Activated CD4-positive, CD25-positive, alpha-beta regulatory T cell (primary cell): ENCODE measurements around the gene PACS2.
"Not testable (repeated sequence)": the region's sequence is repeated elsewhere in the genome, so short reads cannot be mapped to it uniquely, and the experiment has no call there.

Experiments used
- DNase-seq, 4 experiments: peaks; one replicate each; lab custom pipeline; 2025; lab: John Stamatoyannopoulos, UW

The PACS2 gene

DNA sequence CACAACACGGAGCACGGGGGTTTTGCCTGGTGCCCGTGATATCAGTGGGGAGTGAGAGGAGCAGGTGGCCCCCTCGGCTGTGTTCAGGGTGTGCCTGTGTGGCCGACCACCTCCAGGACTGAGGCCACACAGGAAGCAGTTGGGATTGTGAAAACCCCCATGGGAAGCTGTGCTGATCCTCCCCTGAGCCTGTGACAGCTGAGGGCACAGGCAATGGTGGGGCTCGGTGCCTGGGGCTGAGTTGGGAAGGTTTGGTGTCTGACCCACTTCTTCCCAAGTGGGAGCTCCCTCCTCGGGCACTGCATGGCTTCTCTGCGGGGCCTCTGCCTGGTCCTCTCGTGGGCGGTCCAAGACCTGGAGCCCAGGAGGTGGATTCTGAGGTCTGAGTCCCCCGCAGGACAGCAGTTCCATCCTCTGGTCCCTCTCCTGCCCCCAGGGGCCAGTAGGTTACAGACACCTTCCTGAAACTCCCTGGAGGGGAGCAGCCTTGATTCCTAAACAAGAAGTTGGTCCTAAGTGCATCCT is 17.9 kb downstream of the PACS2 start:
- DNase-seq, result no peak

- no peak for DNase-seq
Measured at GRCh38 chr14:105333020-105333490, 18.5 kb downstream of the PACS2 start.

DNA sequence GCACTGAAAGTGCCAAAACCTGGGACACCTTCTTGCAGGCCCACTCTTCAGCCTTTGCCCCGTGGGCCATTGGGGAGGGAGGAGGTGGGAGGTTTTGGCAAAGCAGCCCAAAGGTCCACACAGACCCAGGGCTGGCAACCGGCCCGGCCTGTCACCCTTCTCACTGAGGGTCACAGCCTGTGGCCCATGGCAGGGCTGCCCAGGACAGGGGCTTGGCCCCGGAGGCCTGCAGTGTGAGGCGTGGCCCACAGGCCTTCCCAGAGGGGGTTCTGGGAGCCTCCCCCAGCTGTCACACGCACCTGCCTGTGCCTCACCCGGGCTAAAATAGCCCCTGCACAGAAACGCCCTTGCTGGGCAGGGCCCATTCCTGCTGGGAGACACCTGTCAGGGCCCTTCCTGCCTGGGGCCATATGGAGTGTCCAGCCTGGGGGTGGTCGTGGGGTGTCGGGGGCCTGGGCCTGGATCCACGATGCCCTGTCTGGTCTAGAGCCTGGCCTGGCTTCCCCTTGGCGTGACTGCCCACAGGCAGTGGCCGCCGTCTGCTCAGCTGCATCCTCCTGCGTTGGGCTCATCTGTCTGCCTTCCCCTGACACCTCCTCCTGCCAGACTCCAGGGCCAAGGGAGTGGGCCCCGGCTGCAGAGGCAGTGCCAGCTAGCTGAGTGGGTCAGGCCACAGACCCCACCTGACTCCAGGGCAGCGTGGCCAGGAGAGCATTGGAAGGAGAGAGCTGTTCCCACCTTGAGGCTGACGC is 19.2 kb downstream of the PACS2 start:
- DNase-seq, result no peak

- no peak for DNase-seq
Measured at GRCh38 chr14:105334383-105335230, 20.1 kb downstream of the PACS2 start.

GRCh38 chr14:105335231-105335542 is 20.6 kb downstream of the PACS2 start:
- DNase-seq, result not testable (repeated sequence)

DNA sequence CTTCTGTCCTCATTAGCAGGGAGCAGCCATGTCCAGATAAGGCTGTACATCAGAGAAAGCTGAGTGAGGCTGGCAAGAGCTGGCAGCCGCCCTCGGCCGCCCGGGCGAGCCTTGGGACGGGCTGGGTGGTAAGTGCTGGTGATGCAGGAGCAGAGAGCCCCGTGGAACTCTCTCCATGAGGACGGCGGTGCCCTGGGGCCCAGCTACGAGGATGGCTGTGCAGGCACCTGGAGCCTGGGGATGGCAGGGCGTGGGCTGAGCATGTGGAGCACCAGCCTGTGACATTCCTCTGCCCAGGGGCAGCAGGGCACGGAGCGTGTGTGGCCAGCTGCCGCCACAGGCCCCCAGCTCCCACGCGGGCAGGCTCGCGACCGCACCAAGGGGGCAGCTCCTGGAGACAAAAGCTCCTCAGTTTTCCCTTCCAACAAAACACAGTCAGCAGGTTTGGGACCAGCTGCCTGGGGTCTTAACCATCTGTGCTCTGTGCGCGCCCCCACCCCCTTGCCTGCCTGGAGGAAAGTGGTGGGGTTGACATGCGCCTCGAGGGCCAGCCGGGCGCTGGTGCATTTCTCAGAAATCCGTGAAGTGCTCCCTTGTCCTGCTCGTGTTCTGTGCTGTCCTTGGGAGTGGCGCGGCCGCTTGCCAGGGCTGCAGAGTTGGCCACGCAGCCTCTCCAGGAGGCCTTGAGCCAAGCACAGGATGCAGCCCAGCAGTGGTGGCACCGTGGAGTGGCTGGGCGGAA is 21.4 kb downstream of the PACS2 start:
- no peak for DNase-seq

DNA sequence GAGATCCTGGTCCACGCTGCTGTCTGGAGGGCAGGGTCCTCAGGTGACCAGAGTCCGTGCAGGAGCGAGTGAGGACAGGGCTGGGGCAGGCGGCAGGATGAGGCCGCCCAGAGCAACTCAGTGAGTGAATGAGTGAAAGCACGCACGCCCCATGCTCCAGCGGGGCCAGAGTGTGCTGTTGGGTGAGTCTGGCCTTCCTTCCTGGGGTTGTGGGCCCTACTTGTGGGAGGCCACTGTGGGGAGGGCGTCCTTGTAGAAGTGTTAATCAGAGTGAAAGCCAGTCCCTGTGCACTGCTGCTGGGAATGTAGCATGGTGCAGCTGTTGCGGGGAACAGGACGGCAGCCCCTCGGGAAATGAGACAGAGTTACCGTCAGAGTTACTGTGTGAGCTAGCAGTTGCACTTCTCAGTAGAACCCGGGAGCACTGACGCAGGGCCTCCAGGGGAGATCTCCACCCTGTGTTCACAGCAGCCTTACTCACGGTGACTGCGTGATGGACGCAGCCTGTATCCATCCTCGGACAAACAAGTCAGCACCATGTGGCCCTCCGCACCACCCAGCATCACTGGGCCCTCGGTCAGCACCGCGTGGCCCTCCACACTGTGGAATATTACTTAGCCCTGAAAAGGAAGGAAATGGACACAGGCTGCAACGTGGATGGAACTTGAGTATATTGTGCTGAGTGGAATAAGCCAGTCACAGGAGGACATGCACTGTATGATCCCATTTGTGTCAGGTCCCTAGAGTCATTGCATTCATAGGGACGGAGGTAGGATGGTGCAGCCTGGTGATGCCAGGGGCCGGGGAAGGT is 22.1 kb downstream of the PACS2 start:
- DNase-seq, result no peak

GRCh38 chr14:105337433-105337832 is 22.9 kb downstream of the PACS2 start:
- no peak for DNase-seq

DNA sequence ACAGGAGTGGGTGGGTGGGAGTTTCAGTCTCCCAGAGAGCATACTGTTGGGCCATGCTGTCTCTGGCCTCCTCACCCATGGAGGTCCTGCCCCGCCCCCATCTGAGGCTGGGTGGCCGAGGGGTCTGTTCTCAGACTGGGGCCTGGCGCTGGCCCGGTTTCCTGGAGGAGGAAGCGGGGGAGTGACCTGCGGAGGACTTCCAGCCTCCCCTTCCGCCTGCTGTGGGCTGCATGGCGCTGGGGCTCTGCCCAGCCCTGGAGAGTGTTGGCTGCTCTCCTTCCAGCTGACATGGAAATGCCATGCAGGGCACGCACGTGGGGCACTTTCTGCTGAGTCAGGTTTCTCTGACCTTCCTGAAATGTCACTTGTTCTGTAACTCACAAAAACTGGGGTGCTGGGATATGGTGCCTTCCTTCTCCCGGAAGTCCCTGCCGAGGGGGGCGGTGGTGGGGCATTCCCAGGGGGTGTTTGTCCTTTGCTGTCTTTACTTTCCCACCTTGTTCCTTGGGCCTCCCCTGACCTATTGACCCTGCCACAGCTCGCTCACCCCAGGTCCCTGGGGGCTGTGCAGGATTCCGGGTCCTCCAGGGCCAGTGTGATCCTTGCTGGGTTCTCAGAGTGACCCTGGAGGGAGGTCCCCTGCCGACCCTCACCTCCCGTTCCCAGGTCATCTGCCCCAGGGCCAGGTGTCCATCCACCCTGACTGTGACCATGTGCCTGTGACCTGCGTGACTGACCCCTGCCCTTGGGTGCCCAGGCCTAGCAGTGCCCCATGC is 23.6 kb downstream of the PACS2 start:
- no peak for DNase-seq

GRCh38 chr14:105340821-105341733 is 26.5 kb downstream of the PACS2 start:
- no peak for DNase-seq

GRCh38 chr14:105343194-105343593 is 28.6 kb downstream of the PACS2 start:
- no peak for DNase-seq

DNA sequence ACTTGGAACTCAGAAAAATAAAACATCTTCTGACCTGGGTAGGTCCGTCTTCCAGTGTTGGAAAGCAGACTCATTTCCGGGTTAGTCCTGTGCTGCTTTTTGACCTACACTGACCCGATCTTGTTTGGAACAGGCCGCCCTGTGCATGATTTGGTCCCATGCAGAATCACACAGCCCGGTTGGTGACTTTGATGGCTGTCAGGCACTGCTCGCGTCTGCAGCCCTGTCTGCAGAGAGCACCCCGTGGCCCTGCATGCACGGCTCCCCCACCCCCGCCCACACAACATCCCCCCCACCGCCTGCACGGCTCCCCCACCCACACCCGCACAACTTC is 31.6 kb downstream of the PACS2 start:
- DNase-seq, result no peak

DNA sequence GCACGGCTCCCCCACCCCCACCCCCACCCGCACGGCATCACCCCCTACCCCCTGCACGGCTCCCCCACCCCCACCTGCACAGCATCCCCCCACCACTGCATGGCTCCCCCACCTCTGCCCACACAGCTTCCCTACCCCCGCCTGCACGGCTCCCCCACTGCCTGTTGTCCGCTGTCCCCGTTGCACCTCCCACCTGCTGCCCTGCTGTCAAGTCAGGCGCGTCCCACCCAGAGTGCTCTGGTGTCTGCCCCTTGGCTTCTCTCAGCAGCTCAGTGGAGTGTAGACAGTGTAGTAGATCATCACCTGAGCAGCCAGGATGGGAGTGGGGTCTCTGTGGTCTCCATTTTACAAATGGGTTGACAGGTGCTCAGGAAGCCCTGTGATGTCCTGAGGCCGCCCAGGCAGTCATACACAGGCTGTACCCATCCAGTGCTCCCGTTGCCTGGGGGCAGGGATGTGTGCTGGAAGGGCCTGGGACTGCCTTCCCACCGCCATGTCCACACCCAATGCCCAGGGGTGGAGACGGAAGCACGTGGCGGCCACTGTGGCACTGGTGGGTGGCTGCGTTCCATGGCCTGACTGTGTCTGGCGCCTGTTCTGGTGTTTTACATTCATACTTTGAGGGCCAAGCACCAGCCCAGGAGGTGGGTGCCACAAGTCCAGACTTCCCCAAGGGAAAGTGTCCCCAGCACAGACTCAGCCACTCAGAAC is 32.5 kb downstream of the PACS2 start:
- DNase-seq, result no peak

DNA sequence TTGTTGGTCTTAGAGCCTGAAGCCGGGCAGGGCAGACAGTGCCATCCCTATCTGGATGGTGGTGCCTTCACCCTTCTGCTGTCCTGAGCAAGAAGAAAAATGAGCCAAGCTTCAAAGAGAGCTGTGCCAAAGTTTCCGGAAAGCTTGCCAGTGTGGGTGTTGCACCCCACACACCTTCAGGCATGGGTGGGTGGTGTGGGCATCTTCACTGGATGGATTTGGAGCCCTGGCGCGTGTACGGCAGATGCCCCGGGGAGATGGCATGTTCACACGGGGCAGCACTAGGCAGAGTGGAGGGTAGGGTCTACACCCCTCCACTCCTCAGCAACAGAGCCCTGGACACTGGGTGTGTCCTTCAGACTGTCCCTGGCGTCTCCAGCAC is 33.0 kb downstream of the PACS2 start:
- no peak for DNase-seq

- DNase-seq, result no peak
Measured at GRCh38 chr14:105348169-105348944, 33.8 kb downstream of the PACS2 start.

GRCh38 chr14:105348945-105349699 is 34.6 kb downstream of the PACS2 start:
- DNase-seq, result no peak

- no peak for DNase-seq
Measured at GRCh38 chr14:105349992-105350391, 35.4 kb downstream of the PACS2 start.
